PC-3 (cell line): ENCODE results near the gene RABGGTA. TPM values are rescaled to one million over a fixed set of nuclear protein-coding genes. Genes with fewer than 3 reads are reported as not detected.

ENCODE experiments used
- ATAC-seq: fragments of 200-7000 bp; cut with Tn5 transposase; 2 replicates; pipeline ENCODE4 v1.9.1; 2020; ENCODE audit warnings: mild to moderate bottlenecking, moderate library complexity
- BruUV-seq: library from RNA; stranded (reverse); fragments of 400-500 nt; replicated peaks from 2 replicates; lab custom pipeline; 2021; lab: Mats Ljungman, UMichigan
- CTCF ChIA-PET: fragments of 300-600 bp; sonication (Branson Sonifier 250); formaldehyde crosslinking; loops from one replicate; lab custom pipeline; 2022; ENCODE audit warnings: antibody characterized with exemption; lab: Charles Lee
- POLR2A ChIA-PET: fragments of 300-600 bp; sonication (Branson Sonifier 250); formaldehyde crosslinking; loops from one replicate; lab custom pipeline; 2022; ENCODE audit warnings: antibody characterized with exemption; ENCODE audit not compliant: unreplicated experiment; lab: Charles Lee
- DNase-seq: peaks from one replicate; pipeline ENCODE4 v3.0.0-alpha.2; 2015
- H2AFZ ChIP-seq: fragments of 300-600 bp; sonication (generic); 2 replicates; pipeline ENCODE4 v1.6.0; 2016; ENCODE audit warnings: antibody characterized with exemption, low read length
- H3F3A ChIP-seq: fragments of 300-600 bp; sonication (generic); one replicate; pipeline ENCODE4 v1.6.0; 2017; ENCODE audit warnings: antibody characterized with exemption, low read length, control low read depth, mild to moderate bottlenecking; ENCODE audit not compliant: unreplicated experiment
- H3K27ac ChIP-seq: fragments of 300-600 bp; sonication (generic); 2 replicates; pipeline ENCODE4 v1.5.1; 2016; ENCODE audit warnings: mild to moderate bottlenecking, low read length
- H3K27me3 ChIP-seq: fragments of 300-600 bp; sonication (generic); 2 replicates; pipeline ENCODE4 v1.6.1; 2016; ENCODE audit warnings: low read length, mixed read lengths
- H3K36me3 ChIP-seq: fragments of 300-600 bp; sonication (generic); 2 replicates; pipeline ENCODE4 v1.6.1; 2016; ENCODE audit warnings: low read depth, mixed run types, low read length, mixed read lengths
- H3K4me1 ChIP-seq: fragments of 300-600 bp; sonication (generic); 2 replicates; pipeline ENCODE4 v1.5.1; 2016; ENCODE audit warnings: low read length; ENCODE audit not compliant: insufficient read depth
- H3K4me2 ChIP-seq: fragments of 300-600 bp; sonication (generic); 2 replicates; pipeline ENCODE4 v1.6.0; 2016; ENCODE audit warnings: low read length
- H3K4me3 ChIP-seq: fragments of 300-600 bp; sonication (generic); 2 replicates; pipeline ENCODE4 v1.5.1; 2016; ENCODE audit warnings: mild to moderate bottlenecking, low read length, mixed read lengths
- H3K79me2 ChIP-seq: fragments of 300-600 bp; sonication (generic); 2 replicates; pipeline ENCODE4 v1.6.1; 2017; ENCODE audit warnings: low read length, mixed read lengths
- H3K9ac ChIP-seq: fragments of 300-600 bp; sonication (generic); 2 replicates; pipeline ENCODE4 v1.6.0; 2016; ENCODE audit warnings: mild to moderate bottlenecking, low read length
- H3K9me2 ChIP-seq: fragments of 300-600 bp; sonication (generic); replicated peaks from 2 replicates; pipeline ENCODE4 v1.6.1; 2016; ENCODE audit warnings: mixed run types, low read length, mixed read lengths
- H3K9me3 ChIP-seq: fragments of 300-600 bp; sonication (generic); 2 replicates; pipeline ENCODE4 v1.6.1; 2016; ENCODE audit warnings: low read length, mixed read lengths
- H4K20me1 ChIP-seq: fragments of 300-600 bp; sonication (generic); 2 replicates; pipeline ENCODE4 v1.6.1; 2016; ENCODE audit warnings: low read length, mixed read lengths
- EZH2 ChIP-seq: fragments of 300-600 bp; sonication (generic); IDR thresholded peaks from one replicate; pipeline ENCODE4 v1.6.1; 2017; ENCODE audit warnings: antibody characterized with exemption, mild to moderate bottlenecking, low read length; ENCODE audit not compliant: unreplicated experiment
- EZH2phosphoT487 ChIP-seq: fragments of 300-600 bp; sonication (generic); IDR thresholded peaks from 2 replicates; pipeline ENCODE4 v1.6.1; 2018; ENCODE audit warnings: mild to moderate bottlenecking, antibody characterized with exemption, low read length, borderline replicate concordance
- intact Hi-C: fragments of 100-400 bp; cut with micrococcal nuclease; formaldehyde crosslinking; loops from 2 replicates; pipeline ENCODE4 v1.9.0; 2023
- total RNA-seq: library from RNA; depleted of rRNA; stranded (reverse); fragments of >200 nt; gene quantifications from 2 replicates; pipeline ENCODE4 v1.2.3, GENCODE V29; 2014
- TF ChIP-seq, protein P1 (sequence below): fragments of 300-600 bp; sonication (generic); conservative IDR thresholded peaks from 2 replicates; pipeline ENCODE4 v1.5.1; 2017; ENCODE audit warnings: antibody characterized with exemption, low read depth, mild to moderate bottlenecking, low read length

The RABGGTA gene
- total RNA-seq, 1 experiment from 2014 or later = 39.2 TPM

DNA sequence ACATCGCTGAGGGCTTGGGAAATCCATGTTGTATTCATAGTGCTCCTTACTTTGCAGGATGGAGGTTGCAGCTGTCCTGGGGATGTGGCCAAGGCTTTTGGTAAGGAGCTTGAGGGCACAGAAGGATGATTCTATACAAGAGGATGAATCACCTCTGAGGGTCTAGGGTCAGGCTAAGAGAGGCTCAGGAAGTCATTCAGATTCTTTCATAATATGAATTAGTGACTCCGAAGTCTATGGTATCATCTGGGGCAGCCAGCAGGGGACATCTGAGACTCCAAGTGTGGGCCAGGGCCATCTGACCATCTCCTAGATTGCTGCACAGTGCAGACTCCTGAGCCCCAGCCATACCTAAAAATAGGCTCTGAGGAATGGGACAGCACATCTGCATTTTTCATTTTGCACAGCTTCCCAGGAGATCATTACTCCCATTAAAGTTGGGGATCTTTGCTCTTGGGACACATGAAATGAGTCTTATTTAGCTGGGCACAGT, 33.9 kb downstream of the RABGGTA start:
- H3K79me2 ChIP-seq = peaks cover 52% of the 10 kb centered on the region
- 0 out of 2 replicates have a peak, but pooled peaks cover 3% of the 10 kb centered on the region for H4K20me1 ChIP-seq
- BruUV-seq = no TSS peak
- no peak overlapping the region for H3K9ac ChIP-seq
- peaks cover 53% of the 10 kb centered on the region for H3K4me1 ChIP-seq
- no peaks in the 10 kb centered on the region for H3F3A ChIP-seq
- peaks cover 45% of the 10 kb centered on the region for H3K36me3 ChIP-seq
- no peak overlapping the region for H2AFZ ChIP-seq
- DNase-seq (no peak), ATAC-seq (no peak)
- H3K9me2 ChIP-seq = no peaks in the 10 kb centered on the region
- intact Hi-C loops = no loop called here
- ChIA-PET CTCF (no interaction called here), POLR2A (no interaction called here)
- no peak overlapping the region for H3K27ac ChIP-seq
- no peak overlapping the region for H3K4me3 ChIP-seq
- H3K27me3 ChIP-seq = no peaks in the 10 kb centered on the region
- H3K4me2 ChIP-seq = no peak overlapping the region
- TF ChIP-seq EZH2 = no peak
- TF ChIP-seq, protein P1, sequence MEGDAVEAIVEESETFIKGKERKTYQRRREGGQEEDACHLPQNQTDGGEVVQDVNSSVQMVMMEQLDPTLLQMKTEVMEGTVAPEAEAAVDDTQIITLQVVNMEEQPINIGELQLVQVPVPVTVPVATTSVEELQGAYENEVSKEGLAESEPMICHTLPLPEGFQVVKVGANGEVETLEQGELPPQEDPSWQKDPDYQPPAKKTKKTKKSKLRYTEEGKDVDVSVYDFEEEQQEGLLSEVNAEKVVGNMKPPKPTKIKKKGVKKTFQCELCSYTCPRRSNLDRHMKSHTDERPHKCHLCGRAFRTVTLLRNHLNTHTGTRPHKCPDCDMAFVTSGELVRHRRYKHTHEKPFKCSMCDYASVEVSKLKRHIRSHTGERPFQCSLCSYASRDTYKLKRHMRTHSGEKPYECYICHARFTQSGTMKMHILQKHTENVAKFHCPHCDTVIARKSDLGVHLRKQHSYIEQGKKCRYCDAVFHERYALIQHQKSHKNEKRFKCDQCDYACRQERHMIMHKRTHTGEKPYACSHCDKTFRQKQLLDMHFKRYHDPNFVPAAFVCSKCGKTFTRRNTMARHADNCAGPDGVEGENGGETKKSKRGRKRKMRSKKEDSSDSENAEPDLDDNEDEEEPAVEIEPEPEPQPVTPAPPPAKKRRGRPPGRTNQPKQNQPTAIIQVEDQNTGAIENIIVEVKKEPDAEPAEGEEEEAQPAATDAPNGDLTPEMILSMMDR = no peak
- no peak for TF ChIP-seq EZH2phosphoT487
- H3K9me3 ChIP-seq = no peaks in the 10 kb centered on the region

DNA sequence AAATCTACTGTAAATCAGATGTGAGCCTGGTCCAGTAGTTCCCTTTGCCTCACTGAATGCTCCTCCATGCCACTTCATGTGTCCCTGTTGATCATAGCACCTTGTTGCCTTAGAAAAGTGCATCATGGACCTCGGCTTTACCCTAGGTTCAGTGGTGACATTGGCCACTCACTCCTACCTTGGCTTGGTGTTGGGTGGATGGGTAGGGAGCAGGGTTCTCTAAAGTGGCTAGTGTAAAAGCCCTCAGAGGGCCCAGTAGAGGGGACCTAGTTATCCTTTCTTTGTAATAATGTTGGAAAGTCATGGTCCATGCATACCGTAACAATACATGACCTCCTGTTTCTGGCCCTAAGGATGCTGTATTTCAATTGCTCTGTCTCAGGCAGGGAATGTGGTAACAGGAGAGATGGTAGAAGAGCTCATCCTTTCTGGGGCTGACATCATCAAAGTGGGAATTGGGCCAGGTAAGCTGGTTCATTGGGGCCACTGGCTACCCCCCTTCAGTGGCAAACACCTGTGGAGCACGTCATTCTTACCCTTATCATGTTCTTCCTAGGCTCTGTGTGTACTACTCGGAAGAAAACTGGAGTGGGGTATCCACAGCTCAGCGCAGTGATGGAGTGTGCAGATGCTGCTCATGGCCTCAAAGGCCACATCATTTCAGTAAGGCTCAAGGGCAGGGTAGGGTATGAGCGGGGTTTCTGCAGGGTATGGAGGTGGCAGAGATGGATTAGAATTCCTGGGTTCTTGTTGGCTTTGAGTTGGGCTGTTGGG, 34.5 kb downstream of the RABGGTA start:
- no peaks in the 10 kb centered on the region for H3K27me3 ChIP-seq
- no peaks in the 10 kb centered on the region for H3K9me3 ChIP-seq
- no peak overlapping the region for H2AFZ ChIP-seq
- peaks cover 53% of the 10 kb centered on the region for H3K4me1 ChIP-seq
- no peak overlapping the region for H3K4me2 ChIP-seq
- ChIA-PET POLR2A (no interaction called here), CTCF (no interaction called here)
- intact Hi-C loops = no loop called here
- ATAC-seq (no peak), DNase-seq (no peak)
- TF ChIP-seq EZH2 (no peak), EZH2phosphoT487 (no peak)
- TF ChIP-seq, protein P1 = no peak
- peaks cover 53% of the 10 kb centered on the region for H3K79me2 ChIP-seq
- no peak overlapping the region for H3K9ac ChIP-seq
- H3K27ac ChIP-seq = no peak overlapping the region
- H4K20me1 ChIP-seq = 0 out of 2 replicates have a peak, but pooled peaks cover 3% of the 10 kb centered on the region
- H3K9me2 ChIP-seq = no peaks in the 10 kb centered on the region
- BruUV-seq = no TSS peak
- H3K36me3 ChIP-seq = peaks cover 45% of the 10 kb centered on the region
- H3K4me3 ChIP-seq = no peak overlapping the region
- H3F3A ChIP-seq = no peaks in the 10 kb centered on the region
